ENCODE results near the gene SEC14L1. TPM values are rescaled to one million over a fixed set of nuclear protein-coding genes. Genes with fewer than 3 reads are reported as not detected.

SEC14L1 gene
- total RNA-seq, 2 donors from 2014 or later, result 31.0 to 38.8 TPM

DNA sequence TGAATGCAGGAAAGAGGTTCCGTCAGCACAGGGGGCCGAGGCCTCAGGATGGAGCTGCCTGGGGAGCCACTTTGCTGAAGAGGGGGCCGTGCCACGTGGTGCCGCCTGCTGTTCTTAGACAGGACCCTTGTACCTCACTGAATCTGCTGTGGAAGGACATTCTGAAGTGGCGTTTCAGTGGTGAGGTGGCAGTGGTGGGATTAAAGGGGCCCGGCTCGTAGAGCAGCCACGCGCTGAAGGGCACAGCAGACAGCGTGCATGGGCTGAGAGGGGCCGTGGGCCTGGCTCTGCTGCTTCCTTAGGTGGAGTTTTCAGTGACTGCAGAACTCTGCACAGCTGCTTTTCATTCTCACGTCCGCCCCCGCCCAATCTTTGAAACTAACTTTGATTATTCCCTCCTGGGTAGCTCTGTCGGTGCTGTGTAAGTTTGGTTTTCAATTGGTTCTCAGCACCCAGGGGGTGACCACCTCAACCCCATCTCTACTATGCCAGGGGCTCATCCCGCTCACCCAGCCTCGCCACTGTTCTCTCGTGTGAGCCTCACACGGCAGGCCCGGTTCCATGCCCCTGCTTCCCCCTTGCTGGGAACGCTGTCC, 70.3 kb downstream of the SEC14L1 start:
- Histone ChIP-seq H3K9me3 (no peaks in the 10 kb centered on the region), H3K27me3 (no peaks in the 10 kb centered on the region), H3K4me3 (no peak overlapping the region), H3K36me3 (peaks cover 34% of the 10 kb centered on the region), H3K27ac (no peak overlapping the region), H3K9ac (ENCODE audit: low read depth in 2 of 2, low read length in 2 of 2) (no peak overlapping the region), H3K4me1 (no peaks in the 10 kb centered on the region)
- no peak for DNase-seq
- intact Hi-C loops (cut with DNase I), result no loop called here
- no peak for TF ChIP-seq CTCF (IDR thresholded peaks at IDR 0.05)

DNA sequence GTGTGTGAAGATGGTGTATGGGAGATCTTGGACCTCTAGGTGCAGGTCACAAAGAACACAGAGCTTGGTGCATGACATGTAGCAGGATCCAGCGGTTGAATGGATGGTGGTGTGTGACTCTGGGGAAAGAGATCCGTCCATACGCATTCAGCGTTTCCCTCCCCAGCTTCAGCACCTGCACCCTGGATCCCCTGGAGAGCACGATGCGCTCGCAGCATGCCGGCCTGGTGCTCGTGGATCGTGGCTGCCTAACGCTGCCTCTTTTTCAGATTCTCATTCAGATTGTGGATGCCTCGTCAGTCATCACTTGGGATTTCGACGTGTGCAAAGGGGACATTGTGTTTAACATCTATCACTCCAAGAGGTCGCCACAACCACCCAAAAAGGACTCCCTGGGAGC, 70.9 kb downstream of the SEC14L1 start:
- no peak overlapping the region for H3K4me3 ChIP-seq
- peak overlapping the region in 1 of 2 donors; percentile 12 for H3K9ac ChIP-seq (ENCODE audit: low read depth in 2 of 2, low read length in 2 of 2)
- no peak for TF ChIP-seq CTCF (IDR thresholded peaks at IDR 0.05)
- intact Hi-C loops (cut with DNase I), result no loop called here
- DNase-seq, result no peak
- H3K36me3 ChIP-seq, result peaks cover 29% of the 10 kb centered on the region
- H3K9me3 ChIP-seq, result no peaks in the 10 kb centered on the region
- H3K27me3 ChIP-seq, result no peaks in the 10 kb centered on the region
- H3K27ac ChIP-seq, result no peak overlapping the region
- H3K4me1 ChIP-seq, result no peaks in the 10 kb centered on the region

GRCh38 chr17:77212081-77212832, 71.5 kb downstream of the SEC14L1 start:
- no peak overlapping the region for H3K9ac ChIP-seq (ENCODE audit: low read depth in 2 of 2, low read length in 2 of 2)
- H3K27me3 ChIP-seq, result no peaks in the 10 kb centered on the region
- intact Hi-C loops (cut with DNase I), result no loop called here
- DNase-seq, result no peak
- no peak overlapping the region for H3K4me3 ChIP-seq
- no peaks in the 10 kb centered on the region for H3K4me1 ChIP-seq
- TF ChIP-seq CTCF (IDR thresholded peaks at IDR 0.05), result no peak
- H3K36me3 ChIP-seq, result peaks cover 28% of the 10 kb centered on the region
- H3K9me3 ChIP-seq, result no peaks in the 10 kb centered on the region
- H3K27ac ChIP-seq, result no peak overlapping the region

GRCh38 chr17:77212833-77213777, 72.3 kb downstream of the SEC14L1 start:
- DNase-seq, result no peak

More at GRCh38 chr17:77212833-77213777, 72.3 kb downstream of the SEC14L1 start:
- intact Hi-C loops (cut with DNase I), result no loop called here
- H3K9ac ChIP-seq (ENCODE audit: low read depth in 2 of 2, low read length in 2 of 2), result no peak overlapping the region
- no peak overlapping the region for H3K4me3 ChIP-seq
- H3K4me1 ChIP-seq, result no peaks in the 10 kb centered on the region
- no peak for TF ChIP-seq CTCF (IDR thresholded peaks at IDR 0.05)
- no peaks in the 10 kb centered on the region for H3K27me3 ChIP-seq
- H3K36me3 ChIP-seq, result peaks cover 28% of the 10 kb centered on the region
- no peak overlapping the region for H3K27ac ChIP-seq
- no peaks in the 10 kb centered on the region for H3K9me3 ChIP-seq

All from colonic mucosa (tissue), 4 donors.